GM18502 (cell line): ENCODE data around the gene LRMDA.

Experiments used
- ATAC-seq: cut with Tn5 transposase; IDR thresholded peaks from one replicate; pipeline ENCODE4 v1.9.1; 2021; ENCODE audit warnings: mild to moderate bottlenecking; ENCODE audit not compliant: unreplicated experiment, poor library complexity

LRMDA gene

DNA sequence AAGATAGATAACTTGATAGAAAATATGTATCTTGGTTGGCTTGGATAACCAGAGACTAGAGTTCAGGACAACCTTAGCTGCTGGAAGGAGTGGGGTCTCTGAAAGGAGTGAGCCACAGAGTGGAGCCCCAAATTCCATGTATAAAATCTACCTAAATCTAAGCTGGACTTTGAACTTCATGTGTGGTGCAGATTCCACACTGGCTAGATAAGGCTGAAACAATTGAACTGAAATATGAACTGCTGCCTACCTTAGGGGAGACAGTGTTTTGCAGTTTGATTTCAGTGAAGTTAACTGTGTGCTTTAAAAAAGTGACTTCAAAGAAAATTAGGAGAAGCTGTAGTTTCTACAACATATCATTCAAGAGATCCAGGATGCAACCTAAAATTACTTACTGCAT is 123.9 kb downstream of the LRMDA start:
- no peak for ATAC-seq

DNA sequence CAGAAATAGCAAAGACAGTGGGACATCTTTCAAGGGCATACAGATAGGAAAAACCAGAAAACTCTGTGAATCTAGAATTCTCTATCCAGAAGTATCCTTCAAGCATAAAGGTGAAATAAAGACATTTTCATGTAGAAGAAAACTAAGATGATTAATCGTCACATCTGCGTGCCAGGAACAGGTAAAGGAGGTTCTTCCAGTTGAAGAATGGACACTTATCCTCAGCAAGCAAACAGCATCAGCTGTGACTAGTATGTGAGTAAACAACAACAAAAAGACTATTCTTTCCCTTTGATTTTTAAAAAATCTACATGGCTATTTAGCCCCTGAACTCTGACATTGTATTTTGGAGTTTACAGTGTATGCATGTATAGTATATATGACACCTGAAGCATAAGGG is 124.9 kb downstream of the LRMDA start:
- ATAC-seq = no peak

DNA sequence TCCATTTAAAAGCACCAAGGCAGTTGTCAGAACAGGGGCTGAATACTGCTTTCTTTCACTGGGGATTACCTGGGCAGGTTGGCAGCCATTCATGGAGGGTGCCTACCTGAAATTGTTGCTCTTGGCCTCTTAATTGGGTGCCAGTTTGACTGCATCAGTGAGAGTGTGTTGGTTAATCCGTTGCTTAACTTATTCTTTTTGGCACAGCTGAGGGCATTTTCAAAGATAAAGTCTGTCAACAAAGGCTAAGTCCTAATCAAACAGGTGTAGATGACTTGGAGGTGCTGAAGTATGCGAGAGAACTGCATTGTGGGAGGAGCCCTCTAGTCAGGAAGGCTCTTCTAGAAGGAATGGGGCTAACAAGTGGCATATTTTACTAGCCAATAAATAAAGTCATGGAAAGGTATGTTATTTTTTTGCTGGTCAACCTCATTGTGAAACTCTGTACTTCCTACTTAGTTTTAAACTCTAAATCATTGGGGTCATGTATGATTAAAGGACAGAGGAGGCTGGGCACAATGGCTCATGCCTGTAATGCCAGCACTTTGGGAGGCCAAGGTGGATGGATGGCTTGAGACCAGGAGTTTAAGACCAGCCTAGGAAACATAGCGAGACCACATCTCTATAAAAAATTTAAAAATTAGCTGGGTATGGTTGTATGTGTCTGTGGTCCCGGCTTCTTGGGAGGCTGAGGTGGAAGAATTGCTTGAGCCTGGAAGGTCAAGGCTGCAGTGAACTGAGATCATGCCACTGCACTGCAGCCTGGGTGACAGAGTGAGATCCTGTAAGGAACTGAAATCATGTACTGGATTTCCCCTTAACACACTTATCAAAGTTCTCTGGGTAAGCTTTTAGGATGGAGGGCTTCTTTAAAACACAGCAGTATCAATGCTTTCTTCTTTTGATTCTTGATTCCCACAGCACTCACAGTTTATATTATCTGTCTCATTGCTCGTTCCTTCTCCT is 134.1 kb downstream of the LRMDA start:
- peak; percentile 47 for ATAC-seq

DNA sequence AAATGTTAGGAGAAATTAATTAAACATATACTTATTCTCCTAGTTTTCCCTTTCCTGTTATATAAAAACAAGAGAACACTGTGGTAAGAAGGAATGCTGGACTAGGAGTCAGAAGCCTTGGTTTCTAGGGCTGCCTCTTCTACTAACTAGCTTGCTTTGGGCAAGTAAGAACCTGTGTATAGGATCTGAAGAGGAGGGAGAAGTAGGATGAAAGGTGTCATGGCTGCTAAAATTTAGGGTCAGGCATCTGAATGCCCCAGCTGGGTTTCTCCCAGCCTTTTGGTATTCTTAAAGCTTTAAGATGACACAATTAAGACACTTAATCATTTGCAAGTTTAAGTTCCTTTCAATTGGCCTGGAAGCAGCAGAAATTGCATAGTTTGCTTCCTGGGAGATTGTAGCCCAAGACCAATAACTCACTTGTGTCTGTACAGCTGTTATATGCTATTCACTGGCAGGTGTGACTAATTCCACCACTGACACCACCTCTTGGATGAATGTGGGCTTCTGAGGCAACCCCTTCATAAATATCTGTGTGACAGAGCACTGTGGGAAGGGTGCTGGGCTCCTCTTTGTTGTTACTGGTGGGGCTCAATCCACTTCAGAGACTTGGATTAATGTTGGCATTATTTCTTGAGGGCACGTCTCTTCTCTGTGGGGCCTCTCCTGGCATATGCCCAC is 137.2 kb downstream of the LRMDA start:
- ATAC-seq = no peak

DNA sequence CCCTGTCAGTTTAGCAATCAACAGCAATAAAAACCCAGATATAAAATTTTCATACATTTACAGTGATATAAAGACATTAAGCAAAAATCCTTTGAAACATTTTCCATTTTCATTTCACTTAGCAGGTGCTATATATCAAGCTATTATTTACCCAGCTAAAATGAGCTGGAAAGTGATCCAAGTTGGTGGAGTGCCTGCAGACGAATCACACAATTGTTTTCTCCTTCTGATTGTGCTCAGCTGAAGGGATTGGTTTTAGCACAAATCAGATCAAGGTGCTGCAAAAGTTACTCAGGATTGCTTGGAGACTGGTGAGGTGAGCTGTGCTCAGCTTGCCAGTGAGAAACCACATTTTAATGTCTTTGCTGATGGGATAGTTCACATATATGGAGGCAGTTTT is 138.1 kb downstream of the LRMDA start:
- ATAC-seq = no peak

DNA sequence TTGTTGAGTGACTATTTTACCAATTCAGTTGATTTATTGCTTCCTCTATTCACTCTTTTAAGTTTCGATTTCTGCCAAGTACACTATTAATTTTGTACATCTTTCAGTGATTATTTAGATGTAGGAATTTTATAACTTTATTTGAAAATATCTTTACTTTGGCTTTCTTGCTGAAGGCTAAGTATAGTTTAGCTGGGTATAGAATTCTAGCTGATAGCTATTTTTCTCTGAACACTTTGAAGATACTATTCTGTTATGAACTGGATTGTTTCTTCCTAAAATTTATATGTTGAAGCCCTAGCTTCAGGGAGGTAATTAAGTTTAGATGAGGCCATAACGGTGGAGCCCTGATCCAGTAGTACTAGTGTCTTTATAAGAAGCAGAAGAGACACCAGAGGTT is 141.1 kb downstream of the LRMDA start:
- no peak for ATAC-seq

DNA sequence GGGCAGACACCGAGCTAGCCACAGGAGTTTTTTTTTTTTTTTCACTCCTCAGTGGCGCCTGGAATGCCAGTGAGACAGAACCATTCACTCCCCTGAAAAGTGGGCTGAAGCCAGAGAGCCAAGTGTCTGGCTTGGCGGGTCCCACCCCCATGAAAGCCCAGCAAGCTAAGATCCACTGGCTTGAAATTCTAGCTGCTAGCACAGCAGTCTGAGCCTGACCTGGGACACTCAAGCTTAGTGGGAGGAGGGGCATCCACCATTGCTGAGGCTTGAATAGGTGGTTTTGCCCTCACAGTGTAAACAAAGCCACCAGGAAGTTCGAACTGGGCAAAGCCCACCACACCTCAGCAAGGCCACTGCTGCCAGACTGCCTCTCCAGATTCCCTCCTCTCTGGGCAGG is 144.5 kb downstream of the LRMDA start:
- no peak for ATAC-seq

DNA sequence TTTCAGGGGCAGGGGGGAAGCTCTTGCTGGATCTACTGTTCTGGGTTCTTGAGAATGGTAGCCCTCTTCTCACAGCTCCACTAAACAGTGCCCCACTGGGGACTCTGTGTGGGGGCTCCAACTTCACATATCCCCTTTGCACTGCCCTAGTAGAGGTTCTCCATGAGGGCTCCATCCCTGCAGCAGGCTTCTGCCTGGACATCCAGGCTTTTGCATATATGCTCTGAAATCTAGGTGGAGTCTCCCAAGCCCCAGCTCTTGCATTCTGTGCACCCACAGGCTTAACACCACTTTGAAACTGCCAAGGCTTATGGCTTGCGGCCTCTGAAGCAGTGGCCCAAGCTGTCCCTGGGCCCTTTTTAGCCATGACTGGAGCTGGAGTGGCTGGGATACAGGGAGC is 150.7 kb downstream of the LRMDA start:
- ATAC-seq = no peak

DNA sequence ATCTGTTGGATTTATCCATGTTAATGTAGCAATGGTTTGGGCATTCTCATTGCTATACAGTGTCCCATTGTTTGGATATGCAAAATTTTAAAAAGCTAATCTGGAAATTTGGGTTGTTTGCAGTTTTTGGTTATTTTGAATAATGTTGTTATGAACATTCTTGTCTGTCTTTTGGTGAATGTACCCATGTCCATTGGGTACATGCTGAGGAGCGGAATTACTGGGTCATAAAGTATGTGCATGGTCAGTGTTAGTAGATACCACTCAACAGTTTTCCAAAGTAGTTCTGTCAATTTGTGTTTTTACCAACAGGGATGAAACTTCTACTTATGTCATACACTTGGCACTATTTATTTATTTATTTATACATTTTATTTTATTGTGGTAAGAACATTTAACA is 153.9 kb downstream of the LRMDA start:
- ATAC-seq = no peak

DNA sequence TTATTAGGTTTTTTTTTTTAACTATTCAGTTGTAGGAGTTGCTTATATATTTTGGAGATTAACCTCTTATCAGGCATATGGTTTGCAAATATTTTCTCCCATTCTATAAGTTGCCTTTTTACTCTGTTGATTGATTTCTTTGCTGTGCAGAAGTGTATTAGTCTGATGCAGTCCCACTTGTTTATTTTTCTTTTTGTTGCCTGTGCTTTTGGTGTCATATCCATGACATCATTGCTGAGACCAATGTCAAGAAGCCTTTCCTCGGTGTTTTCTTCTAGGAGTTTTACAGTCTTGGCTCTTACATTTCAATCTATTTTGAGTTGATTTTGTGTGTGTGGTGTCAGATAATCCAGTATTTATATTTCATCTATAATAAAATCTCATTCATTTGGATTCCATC is 155.4 kb downstream of the LRMDA start:
- no peak for ATAC-seq

DNA sequence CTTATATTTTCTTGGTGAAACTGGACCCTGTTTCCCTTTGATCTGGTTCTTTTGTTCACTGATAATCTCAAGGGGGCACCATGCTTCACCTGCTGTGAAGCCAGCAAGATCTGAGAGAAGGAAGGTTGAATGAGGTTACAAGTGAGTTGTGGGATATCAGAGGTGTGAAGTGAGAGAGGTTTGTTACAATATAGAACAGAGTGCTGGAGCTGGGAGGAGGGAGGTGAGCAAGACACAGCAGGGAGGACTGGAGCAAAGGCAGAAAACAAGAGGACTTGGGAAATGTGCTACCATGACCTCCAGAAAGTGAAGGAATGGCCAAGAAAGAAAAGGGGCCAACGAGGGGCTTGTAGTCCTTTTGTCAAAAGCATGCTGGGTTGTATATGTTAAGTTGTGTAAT is 156.6 kb downstream of the LRMDA start:
- ATAC-seq = no peak

DNA sequence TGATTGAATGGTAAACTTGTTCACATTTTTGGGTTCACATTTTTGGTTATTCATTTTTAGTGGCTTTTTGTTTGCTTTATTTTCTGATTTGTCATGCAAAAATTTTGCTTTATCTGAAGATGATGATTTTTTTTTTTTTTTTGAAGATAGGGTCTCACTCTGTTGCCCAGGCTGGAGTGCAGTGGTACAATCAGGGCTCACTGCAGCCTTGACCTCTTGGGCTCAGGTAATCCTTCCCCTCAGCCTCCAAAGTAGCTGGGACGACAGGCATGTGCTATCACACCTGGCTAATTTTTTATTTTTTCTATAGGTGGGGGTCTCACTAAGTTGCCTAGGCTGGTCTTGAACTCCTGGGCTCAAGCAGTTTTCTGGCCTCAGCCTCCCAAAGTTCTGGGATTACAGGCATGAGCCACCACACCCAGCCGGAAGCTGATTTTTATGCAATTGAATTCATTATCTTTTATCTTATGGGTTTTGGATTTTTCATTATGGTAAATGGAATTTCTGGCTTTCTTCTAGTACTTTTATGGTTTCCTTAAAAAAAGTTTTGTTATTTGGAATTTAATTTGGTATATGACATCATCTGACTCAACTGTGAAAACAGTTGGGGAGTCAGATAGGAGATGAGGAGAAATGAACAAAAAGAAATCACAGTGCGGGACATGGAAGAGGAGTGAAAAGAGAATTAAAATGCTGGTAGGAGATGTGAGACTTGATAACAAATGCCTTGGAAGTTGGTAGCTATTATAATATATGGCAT is 158.7 kb downstream of the LRMDA start:
- ATAC-seq = no peak

DNA sequence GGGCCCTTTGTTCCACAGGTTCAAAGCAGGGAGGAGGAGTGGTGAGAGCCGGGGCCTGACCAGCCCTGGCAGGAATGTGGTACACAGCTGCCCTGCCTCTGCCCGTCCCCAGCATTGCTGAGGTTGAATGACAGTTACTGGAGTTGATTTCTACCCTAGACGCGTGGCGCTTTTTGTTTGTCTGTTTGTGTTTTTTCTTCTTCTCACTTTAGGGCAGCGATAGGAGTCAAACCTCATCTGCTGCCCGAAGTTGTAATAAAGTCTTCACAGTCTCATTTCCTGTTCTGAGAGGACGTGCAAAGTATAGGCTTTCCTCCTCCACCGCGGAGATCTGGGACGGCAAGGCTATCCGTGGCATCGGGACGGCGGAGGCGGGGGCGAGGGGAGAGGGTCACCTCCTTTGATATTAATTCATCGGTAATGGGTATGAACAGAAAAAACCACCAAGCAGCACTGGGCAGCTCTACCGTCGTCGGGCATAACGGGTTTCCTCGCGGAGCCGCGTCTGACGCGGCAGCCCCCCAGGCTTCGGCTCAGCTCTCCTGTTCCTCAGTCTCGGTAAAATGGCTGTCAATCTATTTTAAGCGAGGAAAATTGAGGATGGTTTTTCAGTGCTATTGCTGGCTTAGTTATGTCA is 160.8 kb downstream of the LRMDA start:
- ATAC-seq = no peak

DNA sequence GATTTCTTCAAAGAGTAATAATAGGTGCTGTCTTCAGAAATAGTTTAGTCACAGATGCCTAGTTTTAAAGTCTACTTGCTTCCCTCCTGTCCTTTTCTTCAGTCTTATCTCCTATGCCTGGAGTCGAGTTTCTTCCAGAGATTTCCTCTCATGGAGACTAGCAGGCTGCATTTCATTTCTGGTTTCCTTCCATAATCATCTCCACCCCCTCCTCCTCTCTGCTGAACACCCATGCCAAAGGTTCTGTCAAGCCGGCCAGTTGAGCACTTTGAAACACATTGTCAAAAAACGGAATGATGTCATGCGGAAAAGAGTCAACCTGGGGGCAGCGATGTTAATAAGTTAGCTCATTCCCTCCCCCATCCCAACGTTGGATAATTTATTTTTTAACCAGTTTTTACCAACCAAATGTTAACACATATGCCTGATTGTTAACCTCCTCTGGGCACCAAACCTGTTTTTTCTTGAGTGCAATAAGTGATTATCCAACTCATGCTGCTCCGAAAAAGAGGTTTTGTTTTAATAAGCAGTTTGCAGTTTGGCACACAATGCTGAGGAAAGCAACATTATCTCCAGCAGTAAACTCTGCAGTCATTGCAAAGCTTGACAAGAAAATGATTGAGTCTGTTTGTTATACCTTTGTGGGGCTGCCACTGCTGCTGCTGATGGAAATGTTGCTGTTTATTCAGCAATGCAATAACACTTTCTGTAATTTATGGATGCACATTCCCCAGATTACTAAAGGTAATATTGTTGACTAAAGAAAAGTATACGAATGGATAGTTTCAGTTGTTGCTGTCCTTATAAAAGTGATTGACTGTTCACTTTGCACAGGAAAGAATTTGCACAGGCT is 161.6 kb downstream of the LRMDA start:
- ATAC-seq = no peak

DNA sequence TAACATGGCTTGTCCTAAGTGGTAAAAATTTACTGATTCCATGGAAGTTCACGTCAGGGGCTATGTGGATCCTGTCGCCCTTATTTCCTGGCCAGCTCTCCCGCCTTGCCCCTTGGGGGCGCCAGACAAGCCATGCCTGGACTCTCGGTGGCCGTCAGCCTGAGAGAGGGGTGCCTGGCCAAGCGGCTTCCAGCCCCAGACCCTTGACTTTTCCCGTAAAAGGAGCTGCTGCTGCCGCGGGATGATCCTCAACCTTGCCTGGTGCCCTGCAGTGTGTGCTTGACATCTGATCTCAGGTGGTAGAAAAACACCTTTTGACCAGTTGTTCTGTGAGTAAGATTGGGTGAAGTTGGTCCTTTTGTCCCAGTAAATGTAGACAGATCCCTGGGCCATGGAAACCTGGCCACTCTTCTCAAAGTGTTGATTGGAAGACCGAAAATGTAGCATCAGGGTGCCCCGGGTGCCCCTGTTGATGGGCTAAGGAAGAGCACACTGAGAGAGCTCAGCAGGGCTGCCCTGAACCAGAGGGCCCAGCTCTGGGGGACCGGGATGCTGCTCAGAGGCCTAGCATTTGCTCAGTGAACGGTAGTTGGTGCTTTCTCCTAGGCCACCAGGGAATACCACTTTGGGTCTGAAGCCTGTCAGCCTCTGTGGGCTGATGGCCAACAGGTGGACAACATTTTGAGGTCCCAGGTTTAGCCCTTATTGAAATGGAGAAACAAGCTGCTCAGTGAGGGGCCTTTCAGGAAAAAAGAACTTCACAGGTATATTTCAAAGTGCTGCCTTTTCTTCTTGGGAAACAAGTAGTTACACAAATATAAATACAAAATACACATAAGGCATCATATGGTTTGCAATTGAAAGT is 162.5 kb downstream of the LRMDA start:
- no peak for ATAC-seq

DNA sequence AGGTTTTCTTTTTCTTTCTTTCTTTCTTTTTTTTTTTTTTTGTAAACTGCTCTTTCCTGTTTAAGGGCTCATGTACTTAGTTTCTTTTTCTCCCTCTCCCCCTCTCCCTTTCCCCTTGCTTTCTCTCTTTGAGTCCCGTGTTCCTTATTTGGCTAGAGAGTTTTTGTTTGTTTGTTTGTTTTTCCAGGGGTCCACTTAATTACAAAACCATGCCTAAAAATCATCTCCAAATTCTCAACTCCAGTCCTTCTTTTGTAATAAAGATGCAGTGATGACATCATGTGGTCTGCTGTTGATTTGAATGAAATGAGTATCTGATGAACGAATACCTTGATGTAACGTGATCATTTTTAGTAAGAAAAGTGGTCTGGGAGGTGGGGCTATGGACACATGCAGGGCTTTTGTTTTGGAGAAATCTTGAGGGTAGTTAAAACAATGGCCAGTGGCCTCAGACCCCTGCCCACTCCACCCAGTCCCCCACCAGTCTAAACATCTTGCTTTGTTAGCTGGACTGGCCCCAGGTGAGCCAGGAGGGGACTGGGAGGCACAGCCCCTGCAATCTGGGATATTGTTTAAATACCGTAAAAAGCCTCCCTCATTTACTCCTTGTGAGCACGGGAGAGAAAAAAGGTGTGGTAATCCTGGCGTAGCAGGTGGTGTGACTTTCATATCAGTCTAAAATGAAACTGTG is 165.7 kb downstream of the LRMDA start:
- no peak for ATAC-seq

DNA sequence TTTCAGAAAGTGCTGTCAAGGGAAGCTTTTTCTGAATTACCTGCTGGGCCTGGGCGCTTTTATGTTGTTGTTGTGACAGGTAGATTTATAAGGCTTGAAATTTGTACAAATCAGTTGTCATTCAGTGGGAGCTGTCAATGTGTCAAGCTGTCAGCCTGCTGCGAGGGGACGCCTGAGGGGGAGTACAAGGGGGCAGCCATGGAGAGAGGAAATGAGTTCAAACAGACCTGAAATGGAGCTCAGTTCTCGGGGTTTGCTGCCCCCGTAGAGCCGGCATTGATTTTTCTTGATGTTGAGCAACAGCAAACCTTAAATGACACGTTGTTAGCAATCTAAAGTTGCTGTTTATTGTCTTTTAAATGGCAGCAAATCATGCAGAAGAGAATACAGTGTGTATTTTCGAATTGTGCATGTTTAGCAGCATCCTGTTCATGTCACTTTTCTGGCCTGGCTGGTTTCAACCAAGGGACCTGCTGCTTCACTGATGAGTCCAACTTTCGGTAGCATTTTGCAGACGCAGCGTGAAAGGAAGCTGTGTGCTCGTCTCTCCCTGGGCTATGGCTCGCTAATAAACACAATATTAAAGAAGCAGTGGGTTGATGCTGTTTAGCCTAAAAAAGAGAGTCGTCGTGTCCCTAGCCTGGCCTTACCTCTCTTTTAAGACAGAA is 166.5 kb downstream of the LRMDA start:
- ATAC-seq = no peak

DNA sequence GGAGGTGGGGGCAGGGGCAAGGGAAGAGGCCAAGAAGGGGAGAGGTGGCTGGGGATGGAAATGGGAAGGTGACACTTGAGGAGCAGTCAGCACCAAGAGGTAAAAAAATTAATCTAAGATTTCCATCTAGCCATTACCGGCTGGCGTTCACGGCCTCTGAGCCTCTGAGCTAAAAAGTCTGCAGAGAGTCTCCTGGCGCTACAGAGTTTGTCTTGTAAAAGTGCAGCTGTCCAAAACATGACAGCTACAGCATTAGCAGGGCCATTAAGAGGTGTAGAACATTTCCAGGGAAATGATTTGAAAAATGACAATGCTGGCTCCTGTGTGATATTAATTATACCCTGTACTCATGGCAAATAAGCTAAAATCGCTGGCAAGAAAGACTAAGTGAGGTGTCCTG is 167.6 kb downstream of the LRMDA start:
- no peak for ATAC-seq
